Mesenchymal stem cell (in vitro differentiated cells and primary cell): ENCODE data around the gene PFKP.

Source experiments
- DNase-seq: peaks from one replicate; pipeline ENCODE4 v3.0.0-alpha.2; 2013
- H2AFZ ChIP-seq: one replicate; pipeline ENCODE4 v1.6.1; 2013; ENCODE audit warnings: low read depth, mild to moderate bottlenecking, control low read depth, inconsistent platforms, low read length, moderate library complexity
- H2AK5ac ChIP-seq: 2 replicates; pipeline ENCODE4 v1.6.1; 2013; ENCODE audit warnings: low read length, moderate library complexity, mild to moderate bottlenecking, inconsistent platforms; ENCODE audit not compliant: severe bottlenecking
- H2BK120ac ChIP-seq: one replicate; pipeline ENCODE4 v1.6.1; 2013; ENCODE audit warnings: low read depth, mild to moderate bottlenecking, inconsistent platforms, low read length, moderate library complexity
- H2BK12ac ChIP-seq, 2 experiments: one replicate each; pipeline ENCODE4 v1.6.1; 2013; ENCODE audit warnings: inconsistent platforms in 2 of 2, low read length in 2 of 2, mild to moderate bottlenecking in 2 of 2, moderate library complexity in 2 of 2, control low read depth in 1 of 2
- H2BK15ac ChIP-seq: one replicate; pipeline ENCODE4 v1.6.1; 2013; ENCODE audit warnings: mild to moderate bottlenecking, low read depth, inconsistent platforms; ENCODE audit not compliant: poor library complexity, severe bottlenecking
- H2BK5ac ChIP-seq: 2 replicates; pipeline ENCODE4 v1.6.1; 2013; ENCODE audit warnings: low read depth, mild to moderate bottlenecking, low read length, control low read depth, inconsistent platforms; ENCODE audit not compliant: poor library complexity, severe bottlenecking
- H3K14ac ChIP-seq, 2 experiments: one replicate each; pipeline ENCODE4 v1.6.1; 2013; ENCODE audit warnings: inconsistent platforms in 2 of 2, low read length in 2 of 2, control low read depth in 1 of 2, mild to moderate bottlenecking in 1 of 2, moderate library complexity in 1 of 2
- H3K18ac ChIP-seq, 2 experiments: one replicate each; pipeline ENCODE4 v1.6.1; 2013; ENCODE audit warnings: inconsistent platforms in 2 of 2, low read length in 2 of 2, control low read depth in 1 of 2, low read depth in 1 of 2, mild to moderate bottlenecking in 1 of 2
- H3K23ac ChIP-seq, 2 experiments: one replicate each; pipeline ENCODE4 v1.6.1; 2013; ENCODE audit warnings: inconsistent platforms in 2 of 2, low read length in 2 of 2, mild to moderate bottlenecking in 2 of 2, moderate library complexity in 2 of 2, control low read depth in 1 of 2
- H3K27ac ChIP-seq: 2 replicates; pipeline ENCODE4 v1.5.1; 2013; ENCODE audit warnings: mild to moderate bottlenecking, moderate library complexity, low read length, control low read depth, inconsistent platforms; ENCODE audit not compliant: poor library complexity, severe bottlenecking
- H3K27me3 ChIP-seq, 2 experiments: 2 replicates each; pipeline versions ENCODE4 v1.6.1 to v1.7.0; 2013; ENCODE audit warnings: low read length in 2 of 2, mild to moderate bottlenecking in 2 of 2, moderate library complexity in 2 of 2, control low read depth in 1 of 2, inconsistent platforms in 1 of 2; ENCODE audit not compliant: control insufficient read depth in 1 of 2, insufficient read depth in 1 of 2
- H3K36me3 ChIP-seq, 2 experiments: 2 replicates each; pipeline versions ENCODE4 v1.6.1 to v1.7.0; 2013; ENCODE audit warnings: low read length in 2 of 2, control low read depth in 1 of 2, inconsistent platforms in 1 of 2, low read depth in 1 of 2, mild to moderate bottlenecking in 1 of 2; ENCODE audit not compliant: insufficient read depth in 2 of 2, control insufficient read depth in 1 of 2
- H3K4ac ChIP-seq, 2 experiments: one replicate each; pipeline ENCODE4 v1.6.1; 2013; ENCODE audit warnings: inconsistent platforms in 2 of 2, low read length in 2 of 2, mild to moderate bottlenecking in 2 of 2, moderate library complexity in 2 of 2, control low read depth in 1 of 2, low read depth in 1 of 2
- H3K4me1 ChIP-seq: 2 replicates; pipeline ENCODE4 v1.6.1; 2013; ENCODE audit warnings: low read depth, low read length, control low read depth; ENCODE audit not compliant: control insufficient read depth, insufficient read depth
- H3K4me2 ChIP-seq: 2 replicates; pipeline ENCODE4 v1.6.1; 2013; ENCODE audit warnings: low read length, mild to moderate bottlenecking, inconsistent platforms; ENCODE audit not compliant: poor library complexity, severe bottlenecking
- H3K4me3 ChIP-seq, 2 experiments: 2 replicates each; pipeline versions ENCODE4 v1.5.1 to v1.7.0; 2013; ENCODE audit warnings: low read length in 2 of 2, mild to moderate bottlenecking in 2 of 2, control low read depth in 1 of 2, low read depth in 1 of 2; ENCODE audit not compliant: insufficient read depth in 1 of 2
- H3K79me1 ChIP-seq: replicated peaks from 2 replicates; pipeline ENCODE4 v1.6.1; 2013; ENCODE audit warnings: mild to moderate bottlenecking, control low read depth, low read length, inconsistent platforms; ENCODE audit not compliant: poor library complexity, severe bottlenecking
- H3K9ac ChIP-seq: 2 replicates; pipeline ENCODE4 v1.7.0; 2013; ENCODE audit warnings: mild to moderate bottlenecking, low read length, moderate library complexity
- H3K9me3 ChIP-seq: 2 replicates; pipeline ENCODE4 v1.7.0; 2013; ENCODE audit warnings: mild to moderate bottlenecking, low read length; ENCODE audit not compliant: control insufficient read depth
- H4K8ac ChIP-seq: one replicate; pipeline ENCODE4 v1.6.1; 2013; ENCODE audit warnings: inconsistent platforms, mild to moderate bottlenecking, low read length, moderate library complexity
- H4K91ac ChIP-seq: one replicate; pipeline ENCODE4 v1.6.1; 2013; ENCODE audit warnings: mild to moderate bottlenecking, low read length, inconsistent platforms
- WGBS: methylation state at CpG from one replicate; pipeline ENCODE4 v1.1.7; 2013; ENCODE audit warnings: mixed read lengths; 5-methylcytosine and 5-hydroxymethylcytosine counted together

Gene PFKP

DNA sequence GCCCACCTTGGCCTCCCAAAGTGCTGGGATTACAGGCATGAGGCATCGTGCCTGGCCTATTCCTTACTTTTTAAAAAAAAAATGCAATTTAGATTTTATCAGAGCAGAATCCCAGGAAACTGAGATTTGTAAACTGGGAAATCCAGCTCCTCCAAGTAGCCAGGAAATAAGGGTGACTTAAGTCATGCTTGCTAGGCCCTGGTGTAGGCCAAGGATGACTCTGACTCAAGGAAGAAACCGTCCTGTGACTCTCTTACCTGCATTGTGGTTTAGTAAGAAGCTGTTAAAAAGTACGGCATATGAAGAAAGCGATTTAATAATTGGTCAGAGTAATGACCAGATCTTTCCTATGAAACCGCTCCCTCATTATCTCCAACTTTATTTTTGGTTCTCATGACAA, 10.2 kb downstream of the PFKP start:
- Histone ChIP-seq H3K4ac (no peak overlapping the region), H3K27me3 (no peaks in the 10 kb centered on the region), H2AK5ac (no peak overlapping the region), H2BK120ac (no peak overlapping the region), H2BK5ac (no peak overlapping the region), H3K14ac (no peak overlapping the region), H2AFZ (no peak overlapping the region), H3K4me3 (no peak overlapping the region), H3K4me2 (no peak overlapping the region), H3K27ac (no peak overlapping the region), H3K18ac (no peak overlapping the region), H2BK15ac (no peak overlapping the region), H3K4me1 (peaks cover 36% of the 10 kb centered on the region), H3K79me1 (peaks cover 20% of the 10 kb centered on the region), H3K9me3 (no peaks in the 10 kb centered on the region), H4K91ac (no peak overlapping the region), H2BK12ac (no peak overlapping the region), H3K23ac (no peak overlapping the region), H4K8ac (no peak overlapping the region), H3K9ac (no peak overlapping the region), H3K36me3 (peaks cover 0 to 25% of the 10 kb centered on the region in 2 experiments)
- WGBS, result 73% methylated on average over 1 of the region's 5 CpGs
- no peak for DNase-seq

DNA sequence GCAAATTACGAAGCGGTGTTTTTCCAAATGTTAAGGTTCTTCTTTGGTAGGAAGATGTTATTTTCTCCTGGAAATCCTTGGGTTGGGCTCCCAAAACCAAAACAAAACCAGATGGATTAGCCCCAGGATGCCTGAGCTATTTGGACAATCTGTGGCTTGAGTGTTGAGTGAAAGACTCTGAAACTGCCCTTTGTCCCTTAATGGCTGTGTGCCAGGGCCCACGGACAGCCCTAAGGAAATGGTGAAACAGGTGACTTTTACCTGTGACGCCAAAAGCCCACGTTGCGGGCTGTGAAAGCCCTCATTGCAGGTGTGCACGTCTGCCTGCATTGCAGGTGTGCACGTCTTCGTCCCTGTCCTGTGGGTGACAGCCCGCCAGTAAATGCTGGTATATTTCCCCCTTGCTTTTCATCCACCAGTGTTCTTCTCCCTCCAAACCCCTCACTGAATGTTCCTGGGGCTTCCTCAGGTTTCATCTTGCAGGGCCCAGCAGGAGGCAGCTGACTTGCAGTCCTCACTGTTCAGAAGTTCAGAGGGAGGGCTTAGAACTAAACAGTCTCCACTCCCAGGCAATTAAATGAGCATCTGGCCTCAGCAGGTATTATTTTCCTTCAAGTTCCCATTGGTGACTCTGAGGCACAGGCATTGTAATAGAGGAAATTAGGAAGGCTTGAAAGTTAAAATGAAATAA, 10.7 kb downstream of the PFKP start:
- H3K79me1 ChIP-seq, result peaks cover 21% of the 10 kb centered on the region
- whole genome bisulfite sequencing, result 83% methylated on average over 10 of the region's 10 CpGs

DNA sequence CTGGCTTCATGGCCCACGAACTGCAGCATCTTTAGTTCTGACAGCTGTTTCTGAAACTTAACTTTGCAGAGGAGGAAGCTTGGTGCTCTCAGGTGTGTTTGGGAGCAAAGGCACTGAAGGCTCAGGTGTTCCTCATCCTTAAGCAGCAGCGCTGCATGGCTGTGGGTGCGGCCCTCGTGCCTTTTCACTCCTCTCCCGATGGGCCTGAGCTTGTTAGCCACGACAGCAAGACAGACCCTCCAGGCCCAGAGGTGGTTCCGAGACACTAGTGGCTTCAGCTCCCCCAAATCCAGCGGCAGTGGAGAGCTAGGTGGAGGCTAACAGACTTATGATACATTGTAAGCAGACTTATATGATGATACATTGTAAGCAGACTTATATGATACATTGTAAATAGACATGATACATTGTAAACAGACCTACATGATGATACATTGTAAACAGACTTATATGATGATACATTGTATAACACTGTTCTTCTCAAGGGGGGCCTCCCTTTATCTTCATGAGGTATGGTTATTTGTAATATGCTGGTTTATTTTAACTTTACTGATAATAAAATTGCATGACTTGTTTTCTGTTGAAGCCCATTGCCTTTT, 14.1 kb downstream of the PFKP start:
- H3K23ac ChIP-seq, result no peak overlapping the region
- H4K8ac ChIP-seq, result no peak overlapping the region
- no peaks in the 10 kb centered on the region for H3K27me3 ChIP-seq
- no peak overlapping the region for H3K9ac ChIP-seq
- WGBS, result 93% methylated on average over 7 of the region's 8 CpGs
- no peak overlapping the region for H3K18ac ChIP-seq
- H3K36me3 ChIP-seq, result peaks cover 1 to 29% of the 10 kb centered on the region in 2 experiments
- no peak overlapping the region for H2BK15ac ChIP-seq
- H2BK120ac ChIP-seq, result no peak overlapping the region
- no peak overlapping the region for H3K4me2 ChIP-seq
- H3K79me1 ChIP-seq, result peaks cover 20% of the 10 kb centered on the region
- H2BK12ac ChIP-seq, result no peak overlapping the region
- no peak overlapping the region for H2BK5ac ChIP-seq
- DNase-seq, result no peak
- no peak overlapping the region for H4K91ac ChIP-seq
- H3K14ac ChIP-seq, result no peak overlapping the region
- no peak overlapping the region for H3K4me3 ChIP-seq
- H3K9me3 ChIP-seq, result no peaks in the 10 kb centered on the region
- H3K4ac ChIP-seq, result no peak overlapping the region
- no peak overlapping the region for H2AFZ ChIP-seq
- H2AK5ac ChIP-seq, result no peak overlapping the region
- H3K27ac ChIP-seq, result no peak overlapping the region
- peaks cover 21% of the 10 kb centered on the region for H3K4me1 ChIP-seq

More for the DNA sequence above, 10.7 kb downstream of the PFKP start:
- Histone ChIP-seq H3K18ac (no peak overlapping the region), H3K27me3 (no peaks in the 10 kb centered on the region), H3K27ac (peak overlapping the region; percentile 59), H4K8ac (no peak overlapping the region), H3K36me3 (peaks cover 0 to 25% of the 10 kb centered on the region in 2 experiments), H2BK12ac (peak overlapping the region in 1 of 2 experiments; percentile 15), H2AFZ (no peak overlapping the region), H2AK5ac (no peak overlapping the region), H3K4ac (no peak overlapping the region), H2BK120ac (no peak overlapping the region), H3K14ac (no peak overlapping the region), H3K4me1 (peaks cover 33% of the 10 kb centered on the region), H2BK15ac (no peak overlapping the region), H3K9me3 (no peaks in the 10 kb centered on the region), H3K23ac (no peak overlapping the region), H3K4me2 (no peak overlapping the region), H4K91ac (no peak overlapping the region), H3K4me3 (no peak overlapping the region), H2BK5ac (no peak overlapping the region), H3K9ac (no peak overlapping the region)
- DNase-seq, result no peak

DNA sequence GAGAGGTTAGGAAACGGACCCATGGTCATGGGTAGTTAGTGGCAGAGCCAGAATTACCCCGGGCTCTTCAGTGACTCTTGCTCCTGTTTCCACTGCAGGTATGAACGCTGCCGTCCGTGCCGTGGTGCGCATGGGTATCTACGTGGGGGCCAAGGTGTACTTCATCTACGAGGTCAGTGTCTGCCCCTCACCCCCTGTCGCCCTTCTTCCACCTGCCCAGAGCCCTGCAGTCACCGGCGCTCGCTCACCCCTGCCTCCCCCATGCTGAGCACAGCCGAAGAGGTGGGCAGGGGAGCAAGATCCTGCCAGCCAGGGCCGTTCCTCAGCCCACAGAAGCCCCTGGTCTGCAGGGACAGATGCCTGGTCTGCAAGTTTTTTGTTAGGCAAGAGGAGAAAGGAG, 14.9 kb downstream of the PFKP start:
- H2AK5ac ChIP-seq, result no peak overlapping the region
- no peaks in the 10 kb centered on the region for H3K9me3 ChIP-seq
- no peak overlapping the region for H2BK15ac ChIP-seq
- H3K4me1 ChIP-seq, result peaks cover 28% of the 10 kb centered on the region
- H3K9ac ChIP-seq, result no peak overlapping the region
- no peak overlapping the region for H3K27ac ChIP-seq
- H3K23ac ChIP-seq, result no peak overlapping the region
- H3K4ac ChIP-seq, result no peak overlapping the region
- no peak overlapping the region for H3K14ac ChIP-seq
- no peaks in the 10 kb centered on the region for H3K27me3 ChIP-seq
- no peak overlapping the region for H2BK120ac ChIP-seq
- H3K4me2 ChIP-seq, result no peak overlapping the region
- H3K36me3 ChIP-seq, result peaks cover 3 to 30% of the 10 kb centered on the region in 2 experiments
- H2BK12ac ChIP-seq, result no peak overlapping the region
- no peak overlapping the region for H2BK5ac ChIP-seq
- H3K4me3 ChIP-seq, result no peak overlapping the region
- 96% methylated on average over 15 of the region's 15 CpGs for WGBS
- no peak overlapping the region for H4K8ac ChIP-seq
- DNase-seq, result no peak
- H4K91ac ChIP-seq, result no peak overlapping the region
- no peak overlapping the region for H3K18ac ChIP-seq
- peaks cover 20% of the 10 kb centered on the region for H3K79me1 ChIP-seq
- no peak overlapping the region for H2AFZ ChIP-seq
